Smooth muscle cell (in vitro differentiated cells): ENCODE results near the gene ERC2. TPM values are rescaled to one million over a fixed set of nuclear protein-coding genes. Genes with fewer than 3 reads are reported as not detected.

Experiments used
- DNase-seq: peaks from one replicate; lab custom pipeline; 2025; ENCODE audit not compliant: unreplicated experiment; lab: John Stamatoyannopoulos, UW
- H2AFZ ChIP-seq: fragments of 200-600 bp; sonication (generic); 2 replicates; pipeline ENCODE4 v1.6.0; 2016; ENCODE audit warnings: antibody characterized with exemption, low read depth, mild to moderate bottlenecking
- H3F3A ChIP-seq: fragments of 200-600 bp; sonication (generic); 2 replicates; pipeline ENCODE4 v1.6.0; 2017; ENCODE audit warnings: antibody characterized with exemption, low read depth
- H3K27ac ChIP-seq: fragments of 200-600 bp; sonication (generic); 2 replicates; pipeline ENCODE4 v1.5.1; 2016; ENCODE audit warnings: low read depth, mild to moderate bottlenecking
- H3K27me3 ChIP-seq: fragments of 200-600 bp; sonication (generic); 2 replicates; pipeline ENCODE4 v1.6.1; 2016; ENCODE audit warnings: low read depth, mild to moderate bottlenecking
- H3K36me3 ChIP-seq: fragments of 200-600 bp; sonication (generic); 2 replicates; pipeline ENCODE4 v1.5.1; 2016; ENCODE audit warnings: low read depth
- H3K4me1 ChIP-seq: fragments of 200-600 bp; sonication (generic); 2 replicates; pipeline ENCODE4 v1.5.1; 2016; ENCODE audit warnings: low read depth
- H3K4me2 ChIP-seq: fragments of 200-600 bp; sonication (generic); 2 replicates; pipeline ENCODE4 v1.6.0; 2016; ENCODE audit warnings: mild to moderate bottlenecking
- H3K4me3 ChIP-seq: fragments of 200-600 bp; sonication (generic); 2 replicates; pipeline ENCODE4 v1.5.1; 2016; ENCODE audit warnings: mild to moderate bottlenecking
- H3K79me2 ChIP-seq: fragments of 200-600 bp; sonication (generic); 2 replicates; pipeline ENCODE4 v1.6.0; 2016; ENCODE audit warnings: low read depth, mild to moderate bottlenecking
- H3K9ac ChIP-seq: fragments of 200-600 bp; sonication (generic); 2 replicates; pipeline ENCODE4 v1.6.0; 2016; ENCODE audit warnings: low read depth
- H3K9me3 ChIP-seq: fragments of 200-600 bp; sonication (generic); replicated peaks from 2 replicates; pipeline ENCODE4 v1.5.1; 2016; ENCODE audit warnings: low read depth
- H4K20me1 ChIP-seq: fragments of 200-600 bp; sonication (generic); 2 replicates; pipeline ENCODE4 v1.6.0; 2016; ENCODE audit warnings: low read depth
- CTCF ChIP-seq: fragments of 200-600 bp; sonication (generic); IDR thresholded peaks from 2 replicates; pipeline ENCODE4 v1.5.1; 2017; ENCODE audit warnings: borderline replicate concordance, mild to moderate bottlenecking, antibody characterized with exemption; ENCODE audit not compliant: insufficient read depth, poor library complexity, severe bottlenecking
- WGBS: methylation state at CpG from one replicate; pipeline ENCODE4 v1.1.7; 2016; ENCODE audit warnings: low lambda C conversion rate; 5-methylcytosine and 5-hydroxymethylcytosine counted together
- polyA plus RNA-seq: library from polyadenylated mRNA; unstranded; fragments of >200 nt; fragmentation: Nextera tagmentation; extraction: Ambion mirVana; gene quantifications from 2 replicates; pipeline ENCODE4 v1.2.1, GENCODE V29; 2016
- total RNA-seq: library from RNA; depleted of rRNA; stranded (reverse); fragments of >200 nt; gene quantifications from 2 replicates; pipeline ENCODE4 v1.2.3, GENCODE V29; 2014

ERC2 gene
- total and polyA plus RNA-seq, 2 experiments from 2014 or later: 1.1 TPM; not detected in 1

GRCh38 chr3:55697177-55697865, 770.9 kb downstream of the ERC2 start:
- Histone ChIP-seq H3K9ac (no peak overlapping the region), H3K9me3 (no peaks in the 10 kb centered on the region), H3K36me3 (no peaks in the 10 kb centered on the region), H3F3A (no peaks in the 10 kb centered on the region), H3K79me2 (no peaks in the 10 kb centered on the region), H3K4me2 (no peak overlapping the region), H3K27ac (no peak overlapping the region), H3K4me3 (no peak overlapping the region), H3K4me1 (peaks cover 5% of the 10 kb centered on the region), H4K20me1 (no peaks in the 10 kb centered on the region), H2AFZ (no peak overlapping the region), H3K27me3 (peaks cover 8% of the 10 kb centered on the region)
- TF ChIP-seq CTCF: no peak
- 96% methylated on average over 4 of the region's 4 CpGs for WGBS
- DNase-seq: no peak

- Histone ChIP-seq H4K20me1 (no peaks in the 10 kb centered on the region), H3K4me2 (no peak overlapping the region), H3K27me3 (peaks cover 8% of the 10 kb centered on the region), H3K4me3 (no peak overlapping the region), H3K79me2 (no peaks in the 10 kb centered on the region), H3F3A (no peaks in the 10 kb centered on the region), H3K27ac (no peak overlapping the region), H3K9me3 (no peaks in the 10 kb centered on the region), H3K9ac (no peak overlapping the region), H3K36me3 (no peaks in the 10 kb centered on the region), H2AFZ (no peak overlapping the region), H3K4me1 (peaks cover 12% of the 10 kb centered on the region)
- WGBS: 70% methylated on average over 2 of the region's 2 CpGs
- TF ChIP-seq CTCF: no peak
- DNase-seq: no peak
Measured at GRCh38 chr3:55692957-55693558, 775.2 kb downstream of the ERC2 start.

GRCh38 chr3:55692295-55692956, 775.8 kb downstream of the ERC2 start:
- Histone ChIP-seq H3F3A (no peaks in the 10 kb centered on the region), H3K9ac (no peak overlapping the region), H3K4me3 (no peak overlapping the region), H2AFZ (no peak overlapping the region), H3K4me2 (no peak overlapping the region), H3K27ac (no peak overlapping the region), H3K9me3 (no peaks in the 10 kb centered on the region), H3K36me3 (no peaks in the 10 kb centered on the region), H4K20me1 (no peaks in the 10 kb centered on the region), H3K27me3 (peaks cover 6% of the 10 kb centered on the region), H3K79me2 (no peaks in the 10 kb centered on the region), H3K4me1 (peaks cover 12% of the 10 kb centered on the region)
- TF ChIP-seq CTCF: no peak
- 69% methylated on average over 1 of the region's 1 CpG for WGBS
- no peak for DNase-seq
